ENCODE data around the gene PSMB11. TPM values are rescaled to one million over a fixed set of nuclear protein-coding genes. Genes with fewer than 3 reads are reported as not detected.
"Not testable (repeated sequence)": the region's sequence is repeated elsewhere in the genome, so short reads cannot be mapped to it uniquely, and the experiment has no call there.

Gene PSMB11
- total RNA-seq, 1 donor from 2014 or later, result not detected

- no peaks in the 10 kb centered on the region for H3K9me3 Mint-ChIP-seq
- Histone ChIP-seq H3K4me2 (no peak overlapping the region), H3K79me2 (ENCODE audit: low read depth) (no peaks in the 10 kb centered on the region), H3K27ac (no peak overlapping the region), H3F3A (ENCODE audit: low read depth) (no peaks in the 10 kb centered on the region), H4K20me1 (ENCODE audit: low read depth) (no peaks in the 10 kb centered on the region), H3K4me1 (peaks cover 8% of the 10 kb centered on the region), H3K4me3 (no peak overlapping the region), H3K9ac (no peak overlapping the region), H2AFZ (replicated peaks) (no peak overlapping the region), H3K36me3 (no peaks in the 10 kb centered on the region), H3K9me3 (ENCODE audit: low read depth) (no peaks in the 10 kb centered on the region), H3K27me3 (no peaks in the 10 kb centered on the region)
- DNase-seq (ENCODE audit: low spot score), result no peak
- no peak overlapping the region for H3K27ac Mint-ChIP-seq
- no peak for TF ChIP-seq EZH2phosphoT487 (IDR thresholded peaks at IDR 0.05)
- no peak for TF ChIP-seq EZH2 (IDR thresholded peaks at IDR 0.05)
- TF ChIP-seq, protein P1, sequence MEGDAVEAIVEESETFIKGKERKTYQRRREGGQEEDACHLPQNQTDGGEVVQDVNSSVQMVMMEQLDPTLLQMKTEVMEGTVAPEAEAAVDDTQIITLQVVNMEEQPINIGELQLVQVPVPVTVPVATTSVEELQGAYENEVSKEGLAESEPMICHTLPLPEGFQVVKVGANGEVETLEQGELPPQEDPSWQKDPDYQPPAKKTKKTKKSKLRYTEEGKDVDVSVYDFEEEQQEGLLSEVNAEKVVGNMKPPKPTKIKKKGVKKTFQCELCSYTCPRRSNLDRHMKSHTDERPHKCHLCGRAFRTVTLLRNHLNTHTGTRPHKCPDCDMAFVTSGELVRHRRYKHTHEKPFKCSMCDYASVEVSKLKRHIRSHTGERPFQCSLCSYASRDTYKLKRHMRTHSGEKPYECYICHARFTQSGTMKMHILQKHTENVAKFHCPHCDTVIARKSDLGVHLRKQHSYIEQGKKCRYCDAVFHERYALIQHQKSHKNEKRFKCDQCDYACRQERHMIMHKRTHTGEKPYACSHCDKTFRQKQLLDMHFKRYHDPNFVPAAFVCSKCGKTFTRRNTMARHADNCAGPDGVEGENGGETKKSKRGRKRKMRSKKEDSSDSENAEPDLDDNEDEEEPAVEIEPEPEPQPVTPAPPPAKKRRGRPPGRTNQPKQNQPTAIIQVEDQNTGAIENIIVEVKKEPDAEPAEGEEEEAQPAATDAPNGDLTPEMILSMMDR (IDR thresholded peaks at IDR 0.05), result no peak
- H3K27me3 Mint-ChIP-seq (ENCODE audit: insufficient read depth, low read depth), result peaks cover 2% of the 10 kb centered on the region
- no peak overlapping the region for H3K4me3 Mint-ChIP-seq
- H3K4me1 Mint-ChIP-seq, result peaks cover 11% of the 10 kb centered on the region
- no peaks in the 10 kb centered on the region for H3K36me3 Mint-ChIP-seq
Measured at GRCh38 chr14:22998329-22999012, 43.5 kb upstream of the PSMB11 start.

GRCh38 chr14:23000860-23001259 lies 41.2 kb upstream of the PSMB11 start:
- no peak overlapping the region for H3K4me3 Mint-ChIP-seq
- Histone ChIP-seq H2AFZ (replicated peaks) (no peak overlapping the region), H3K4me2 (no peak overlapping the region), H4K20me1 (ENCODE audit: low read depth) (no peaks in the 10 kb centered on the region), H3F3A (ENCODE audit: low read depth) (peaks cover 2% of the 10 kb centered on the region), H3K27ac (no peak overlapping the region), H3K36me3 (no peaks in the 10 kb centered on the region), H3K9me3 (ENCODE audit: low read depth) (no peaks in the 10 kb centered on the region), H3K9ac (no peak overlapping the region), H3K79me2 (ENCODE audit: low read depth) (peaks cover 3% of the 10 kb centered on the region), H3K4me3 (no peak overlapping the region), H3K27me3 (no peaks in the 10 kb centered on the region), H3K4me1 (peaks cover 4% of the 10 kb centered on the region)
- DNase-seq (ENCODE audit: low spot score), result no peak
- no peak overlapping the region for H3K27ac Mint-ChIP-seq
- H3K4me1 Mint-ChIP-seq, result peaks cover 9% of the 10 kb centered on the region
- H3K9me3 Mint-ChIP-seq, result no peaks in the 10 kb centered on the region
- no peaks in the 10 kb centered on the region for H3K36me3 Mint-ChIP-seq
- TF ChIP-seq EZH2phosphoT487 (IDR thresholded peaks at IDR 0.05) (no peak), EZH2 (IDR thresholded peaks at IDR 0.05) (no peak)
- TF ChIP-seq, protein P1 (IDR thresholded peaks at IDR 0.05), result no peak
- no peaks in the 10 kb centered on the region for H3K27me3 Mint-ChIP-seq (ENCODE audit: insufficient read depth, low read depth)

DNA sequence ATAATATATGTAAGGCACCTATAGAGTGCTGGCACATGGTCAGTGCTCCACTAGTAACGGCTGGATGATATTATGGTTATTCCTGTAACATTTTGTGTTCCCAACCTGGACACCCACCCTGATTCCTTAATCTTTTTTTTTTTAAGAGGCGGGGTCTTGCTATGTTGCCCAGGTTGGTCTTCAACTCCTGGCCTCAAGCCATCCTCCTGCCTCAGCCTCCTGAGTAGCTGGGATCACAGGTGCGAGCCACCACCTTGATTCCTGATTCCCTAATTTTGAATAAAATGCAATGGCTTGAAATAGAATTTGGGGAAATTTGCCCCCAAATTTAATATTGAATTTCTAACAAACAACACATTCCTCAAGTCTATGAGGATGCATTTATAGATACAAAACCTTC lies 39.4 kb upstream of the PSMB11 start:
- Mint-ChIP-seq H3K36me3 (no peaks in the 10 kb centered on the region), H3K27ac (no peak overlapping the region), H3K9me3 (no peaks in the 10 kb centered on the region), H3K27me3 (ENCODE audit: insufficient read depth, low read depth) (peaks cover 3% of the 10 kb centered on the region), H3K4me1 (peaks cover 26% of the 10 kb centered on the region), H3K4me3 (no peak overlapping the region)
- Histone ChIP-seq H3K4me2 (no peak overlapping the region), H3K27ac (no peak overlapping the region), H3K9me3 (ENCODE audit: low read depth) (no peaks in the 10 kb centered on the region), H3K27me3 (no peaks in the 10 kb centered on the region), H3K9ac (no peak overlapping the region), H3K36me3 (no peaks in the 10 kb centered on the region), H3F3A (ENCODE audit: low read depth) (peaks cover 18% of the 10 kb centered on the region), H3K79me2 (ENCODE audit: low read depth) (peaks cover 7% of the 10 kb centered on the region), H3K4me3 (no peak overlapping the region), H4K20me1 (ENCODE audit: low read depth) (no peaks in the 10 kb centered on the region), H2AFZ (replicated peaks) (no peak overlapping the region), H3K4me1 (peaks cover 15% of the 10 kb centered on the region)
- TF ChIP-seq EZH2phosphoT487 (IDR thresholded peaks at IDR 0.05), result no peak
- TF ChIP-seq, protein P1 (IDR thresholded peaks at IDR 0.05), result no peak
- no peak for TF ChIP-seq EZH2 (IDR thresholded peaks at IDR 0.05)
- DNase-seq (ENCODE audit: low spot score), result no peak

DNA sequence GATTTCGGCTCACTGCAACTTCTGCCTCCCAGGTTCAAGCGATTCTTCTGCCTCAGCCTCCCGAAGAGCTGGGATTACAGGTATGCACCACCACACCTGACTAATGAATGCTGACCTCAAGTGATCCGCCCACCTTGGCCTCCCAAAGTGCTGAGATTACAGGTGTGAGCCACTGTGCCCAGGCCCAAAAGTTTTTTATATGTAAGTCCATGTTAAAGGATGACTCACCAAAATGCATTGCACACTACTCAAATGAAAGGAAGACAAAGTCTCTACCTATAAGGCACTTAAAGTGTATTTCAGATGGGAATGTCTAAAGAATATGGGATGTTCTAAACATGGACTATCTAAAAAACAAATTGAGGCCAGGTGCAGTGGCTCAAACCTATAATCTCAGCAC lies 37.7 kb upstream of the PSMB11 start:
- H3K27me3 Mint-ChIP-seq (ENCODE audit: insufficient read depth, low read depth); H3K4me2 ChIP-seq; H4K20me1 ChIP-seq (ENCODE audit: low read depth); H3K9me3 Mint-ChIP-seq; H3K4me3 ChIP-seq; H3K36me3 ChIP-seq; H2AFZ ChIP-seq (replicated peaks); H3K9me3 ChIP-seq (ENCODE audit: low read depth); H3K27ac Mint-ChIP-seq; H3K36me3 Mint-ChIP-seq; H3K9ac ChIP-seq; H3K27ac ChIP-seq; DNase-seq (ENCODE audit: low spot score); H3K27me3 ChIP-seq; H3K4me3 Mint-ChIP-seq; H3K79me2 ChIP-seq (ENCODE audit: low read depth): not testable (repeated sequence)
- peaks cover 15% of the 10 kb centered on the region for H3K4me1 ChIP-seq
- peaks cover 36% of the 10 kb centered on the region for H3K4me1 Mint-ChIP-seq
- H3F3A ChIP-seq (ENCODE audit: low read depth), result peaks cover 32% of the 10 kb centered on the region

All from neural progenitor cell (in vitro differentiated cells).